ENCODE measurements around the gene BRCC3.
A peak's percentile ranks its signal among the peaks of the same experiment; 100 is the strongest.
"Not testable (repeated sequence)": the region's sequence is repeated elsewhere in the genome, so short reads cannot be mapped to it uniquely, and the experiment has no call there.

Gene BRCC3

DNA sequence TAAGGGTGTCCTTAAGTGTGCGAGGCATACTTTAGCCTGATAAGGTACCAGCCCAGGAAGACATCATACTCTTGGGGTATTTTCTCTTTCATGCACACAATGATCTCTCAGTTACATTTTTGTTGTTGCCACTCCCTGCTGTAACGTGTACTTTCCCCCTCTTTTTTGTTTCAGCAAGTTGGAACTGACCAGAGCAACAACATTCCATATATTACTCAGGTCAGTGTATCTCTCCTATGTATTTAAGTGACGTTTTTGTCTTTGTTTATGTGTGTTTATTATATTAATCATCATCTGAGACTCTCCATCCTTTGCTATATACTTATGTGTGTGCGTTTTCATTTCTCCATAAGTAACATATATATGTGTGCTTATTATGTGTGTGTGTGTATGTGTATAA is 73.6 kb downstream of the BRCC3 start:
- no peak for DNase-seq (ENCODE audit: low spot score)

DNA sequence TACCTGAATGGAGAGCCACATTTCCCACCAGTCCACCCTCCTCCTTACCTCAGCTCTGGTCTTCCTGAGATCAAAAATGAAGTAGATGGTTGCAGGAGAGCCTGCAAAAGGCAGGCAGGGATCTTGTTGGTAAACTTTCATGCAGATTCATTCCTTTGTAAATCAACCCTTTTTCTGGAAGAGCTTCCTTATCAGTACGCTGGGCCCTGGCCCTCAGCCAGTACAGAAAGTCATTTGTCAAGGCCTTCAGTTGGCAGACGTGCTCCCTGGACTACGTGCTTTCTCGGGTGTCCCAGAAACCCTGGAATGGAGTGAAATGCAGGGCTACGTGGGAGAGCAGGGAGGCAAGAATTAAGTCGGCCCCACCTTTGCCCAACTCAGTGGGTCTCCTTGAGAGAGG is 76.3 kb downstream of the BRCC3 start:
- DNase-seq (ENCODE audit: low spot score), result not testable (repeated sequence)

GRCh38 chrX:155148166-155148565 is 76.9 kb downstream of the BRCC3 start:
- DNase-seq (ENCODE audit: low spot score), result not testable (repeated sequence)

DNA sequence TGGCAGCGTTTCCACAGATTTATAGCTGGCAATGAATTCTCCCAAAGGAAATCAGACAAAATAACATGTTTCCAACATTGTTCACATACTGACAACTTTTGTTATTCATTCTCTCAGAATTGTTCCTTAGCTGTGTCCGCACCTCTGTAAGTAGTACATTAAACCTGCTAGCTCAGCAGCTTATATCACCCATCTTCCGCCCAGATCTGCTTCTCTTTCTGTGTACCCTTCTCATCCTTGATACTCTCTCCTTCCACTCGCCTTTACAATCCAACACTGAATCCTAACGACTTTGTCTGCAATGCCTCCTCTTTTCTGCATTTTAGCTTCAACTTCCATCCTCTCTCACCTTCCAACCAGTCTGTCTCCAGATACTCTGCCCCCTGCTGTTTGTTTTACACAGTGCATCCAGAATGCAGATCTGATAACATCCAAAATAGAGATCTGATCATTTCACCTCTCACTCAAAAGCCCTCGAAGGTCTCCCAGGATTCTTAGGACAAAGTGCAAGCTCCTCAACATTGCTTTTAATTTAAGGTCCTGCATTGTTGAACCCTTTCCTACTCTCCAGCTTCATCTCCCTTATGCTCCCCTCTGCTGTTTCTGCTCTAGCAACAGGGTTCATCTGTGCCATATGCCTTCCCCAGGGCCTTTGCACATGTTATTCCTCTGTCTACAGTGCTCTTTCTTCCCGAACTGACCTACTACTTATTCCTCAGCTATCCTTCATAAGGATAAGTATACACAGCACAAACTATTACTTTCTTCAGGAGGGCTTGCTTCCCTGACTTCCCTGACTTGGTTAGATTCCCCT is 77.6 kb downstream of the BRCC3 start:
- peak; percentile 29 for DNase-seq (ENCODE audit: low spot score)

- DNase-seq (ENCODE audit: low spot score), result no peak
Measured at GRCh38 chrX:155169881-155170280, 98.6 kb downstream of the BRCC3 start.
